HL-60 (cell line): ENCODE measurements around the gene NEU4.

Experiments used
- DNase-seq, 2 experiments: peaks; one replicate each; pipeline ENCODE4 v3.0.0-alpha.2; 2010 to 2020; ENCODE audit warnings: low read depth in 1 of 2, low spot score in 1 of 2
- H3K27ac ChIP-seq: fragments of 250-450 bp; sonication (Bioruptor Pico); replicated peaks from 2 replicates; pipeline ENCODE4 v1.5.1; 2020; ENCODE audit warnings: mild to moderate bottlenecking, moderate library complexity
- H3K27me3 ChIP-seq: fragments of 250-450 bp; sonication (Bioruptor Pico); 2 replicates; pipeline ENCODE4 v1.5.1; 2021; ENCODE audit warnings: mild to moderate bottlenecking, moderate library complexity; ENCODE audit not compliant: insufficient read depth, poor library complexity, severe bottlenecking
- H3K4me3 ChIP-seq: replicated peaks from 2 replicates; pipeline ENCODE4 v1.5.1; 2011; ENCODE audit warnings: mild to moderate bottlenecking, control low read depth, low read length; ENCODE audit not compliant: insufficient read depth
- CTCF ChIP-seq: IDR thresholded peaks from one replicate; pipeline ENCODE4 v1.5.1; 2011; ENCODE audit warnings: low read length, control low read depth, inconsistent platforms; ENCODE audit not compliant: insufficient read depth
- GABPA ChIP-seq: IDR thresholded peaks from 2 replicates; pipeline ENCODE4 v1.6.1; 2012; ENCODE audit warnings: low read depth
- POLR2AphosphoS5 ChIP-seq: IDR thresholded peaks from 2 replicates; pipeline ENCODE4 v1.6.1; 2012; ENCODE audit warnings: low read depth
- REST ChIP-seq: IDR thresholded peaks from 2 replicates; pipeline ENCODE4 v1.6.1; 2012; ENCODE audit warnings: low read depth; ENCODE audit not compliant: insufficient replicate concordance
- SPI1 ChIP-seq: IDR thresholded peaks from 2 replicates; pipeline ENCODE4 v1.6.1; 2012; ENCODE audit warnings: low read depth, mild to moderate bottlenecking, borderline replicate concordance

The NEU4 gene

GRCh38 chr2:241770185-241770935 is 38.6 kb upstream of the NEU4 start:
- Histone ChIP-seq H3K27me3 (no peaks in the 10 kb centered on the region), H3K27ac (no peak overlapping the region), H3K4me3 (no peak overlapping the region)
- TF ChIP-seq SPI1 (no peak), POLR2AphosphoS5 (no peak), CTCF (no peak), REST (no peak), GABPA (no peak)
- no peak for DNase-seq

- Histone ChIP-seq H3K27me3 (no peaks in the 10 kb centered on the region), H3K27ac (no peak overlapping the region), H3K4me3 (no peak overlapping the region)
- no peak for DNase-seq
- no peak for TF ChIP-seq SPI1
- no peak for TF ChIP-seq REST
- no peak for TF ChIP-seq GABPA
- TF ChIP-seq POLR2AphosphoS5 = no peak
- no peak for TF ChIP-seq CTCF
These were observed 38.1 kb upstream of the NEU4 start for GRCh38 chr2:241770936-241771285.

- DNase-seq = peak in 1 of 2 experiments; percentile 36
- no peak overlapping the region for H3K4me3 ChIP-seq
These were observed 37.5 kb upstream of the NEU4 start for GRCh38 chr2:241771286-241772062.

More at GRCh38 chr2:241771286-241772062, 37.5 kb upstream of the NEU4 start:
- Histone ChIP-seq H3K27me3 (no peaks in the 10 kb centered on the region), H3K27ac (no peak overlapping the region)
- no peak for TF ChIP-seq GABPA
- no peak for TF ChIP-seq REST
- no peak for TF ChIP-seq CTCF
- no peak for TF ChIP-seq SPI1
- TF ChIP-seq POLR2AphosphoS5 = no peak
